HepG2 (cell line): Measurements from ENCODE around the gene STXBP4.

Experiments used
- CTCF ChIP-seq: sonication (generic); formaldehyde crosslinking; IDR thresholded peaks from 2 replicates; pipeline ENCODE4 v1.5.0; 2020; ENCODE audit warnings: mild to moderate bottlenecking, missing genetic modification reagents, moderate library complexity
- EZH2 ChIP-seq: conservative IDR thresholded peaks from 2 replicates; pipeline ENCODE4 v1.6.1; 2012; ENCODE audit warnings: mild to moderate bottlenecking, low read depth, low read length, moderate library complexity
- FOXM1 ChIP-seq: sonication (generic); formaldehyde crosslinking; IDR thresholded peaks from 2 replicates; pipeline ENCODE4 v1.5.0; 2020; ENCODE audit warnings: missing genetic modification reagents
- MXI1 ChIP-seq: IDR thresholded peaks from 3 replicates; pipeline ENCODE4 v1.6.1; 2012; ENCODE audit warnings: low read depth, low read length, inconsistent platforms, borderline replicate concordance
- NR2C2 ChIP-seq: sonication (generic); formaldehyde crosslinking; IDR thresholded peaks from 2 replicates; pipeline ENCODE4 v1.4.0; 2020; ENCODE audit warnings: missing genetic modification reagents, mild to moderate bottlenecking, moderate library complexity, borderline replicate concordance
- RBFOX2 ChIP-seq: fragments of 200-400 bp; formaldehyde crosslinking; IDR thresholded peaks from 2 replicates; pipeline ENCODE4 v1.6.1; 2017; ENCODE audit warnings: low read depth, mild to moderate bottlenecking, low read length
- SRSF1 ChIP-seq: fragments of 200-400 bp; formaldehyde crosslinking; optimal IDR thresholded peaks from 2 replicates; pipeline ENCODE3; 2017; ENCODE audit warnings: mild to moderate bottlenecking, low read depth, low read length, moderate library complexity
- ZBTB46 ChIP-seq: sonication (generic); formaldehyde crosslinking; IDR thresholded peaks from 2 replicates; pipeline ENCODE4 v1.4.0; 2020; ENCODE audit warnings: mild to moderate bottlenecking, missing genetic modification reagents, borderline replicate concordance
- ZNF484 ChIP-seq: sonication (generic); formaldehyde crosslinking; IDR thresholded peaks from 2 replicates; pipeline ENCODE4 v1.5.1; 2020; ENCODE audit warnings: mild to moderate bottlenecking, low read depth, missing genetic modification reagents, borderline replicate concordance

- TF ChIP-seq FOXM1 = no peak
- no peak for TF ChIP-seq MXI1
- TF ChIP-seq NR2C2 (CRISPR knock-in tag) = no peak
- TF ChIP-seq CTCF = no peak
- TF ChIP-seq ZBTB46 = no peak
- TF ChIP-seq SRSF1 = no peak
- TF ChIP-seq RBFOX2 = no peak
- no peak for TF ChIP-seq EZH2
- no peak for TF ChIP-seq ZNF484 (CRISPR knock-in tag)
Measured at GRCh38 chr17:55121268-55121667, 152.7 kb downstream of the STXBP4 start.
